Fibroblast of the aortic adventitia (primary cell): ENCODE measurements around the gene CHST9. TPM values are rescaled to one million over a fixed set of nuclear protein-coding genes. Genes with fewer than 3 reads are reported as not detected.
"Not testable (repeated sequence)": the region's sequence is repeated elsewhere in the genome, so short reads cannot be mapped to it uniquely, and the experiment has no call there.

Experiments
- DNase-seq: peaks from one replicate; pipeline ENCODE4 v3.0.0-alpha.2; 2010; ENCODE audit warnings: low read depth
- H3K4me3 ChIP-seq: 2 replicates; pipeline ENCODE4 v1.5.1; 2011; ENCODE audit warnings: low read depth, mild to moderate bottlenecking, control low read depth, low read length, moderate library complexity
- CTCF ChIP-seq: IDR thresholded peaks from 2 replicates; pipeline ENCODE4 v1.5.1; 2011; ENCODE audit warnings: mild to moderate bottlenecking, low read length, control low read depth, inconsistent platforms; ENCODE audit not compliant: insufficient read depth
- total RNA-seq: library from RNA; depleted of rRNA; stranded (reverse); fragments of >200 nt; gene quantifications from 2 replicates; pipeline ENCODE4 v1.2.3, GENCODE V29; 2012; ENCODE audit warnings: low replicate concordance

CHST9 gene
- not detected in 2 replicates for total RNA-seq

DNA sequence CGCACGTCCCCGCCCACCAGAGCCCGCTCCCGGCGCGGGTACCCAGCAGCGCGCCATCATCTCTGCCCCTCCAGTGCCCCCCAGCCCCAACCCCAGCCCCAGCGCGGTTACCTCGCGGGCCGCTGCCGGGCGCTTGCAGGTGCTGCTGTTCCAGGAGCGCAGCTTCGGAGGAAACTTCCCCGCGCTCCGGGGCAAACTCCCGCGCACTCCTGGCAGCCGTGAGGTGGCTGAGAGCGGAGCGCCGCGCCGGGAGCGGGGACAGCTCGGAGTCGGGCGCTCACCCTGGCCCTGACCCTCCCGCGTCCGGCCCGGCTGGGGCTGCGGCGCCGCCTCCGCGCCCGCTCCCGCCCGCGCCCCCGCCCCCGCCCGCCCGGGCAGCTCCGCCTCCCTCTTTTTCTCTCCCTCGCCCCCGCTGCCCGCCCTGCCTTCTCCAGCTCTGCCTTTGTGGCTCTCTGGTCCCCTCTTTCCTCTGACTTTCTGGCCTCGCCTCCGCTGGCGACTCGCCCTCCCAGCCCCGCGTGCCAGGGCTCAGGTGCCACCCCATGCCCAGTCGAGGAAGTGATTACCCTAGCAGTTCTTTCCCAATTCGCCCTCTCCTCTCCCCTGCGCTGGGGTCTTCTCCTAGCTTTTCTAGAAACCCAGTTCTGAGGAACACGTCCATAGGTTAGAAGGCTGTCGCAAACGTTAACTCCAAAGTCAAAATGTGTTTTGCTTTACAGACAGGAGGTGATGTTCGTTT lies at the start of gene CHST9:
TSS of gene CHST9 (minus strand) at position 284 of the 739 bp plus-strand sequence. CDS start 42,499 bp downstream, outside the sequence.
- no peak within 1 kb of the TSS for H3K4me3 ChIP-seq
- DNase-seq: no peak
- no peak for TF ChIP-seq CTCF

DNA sequence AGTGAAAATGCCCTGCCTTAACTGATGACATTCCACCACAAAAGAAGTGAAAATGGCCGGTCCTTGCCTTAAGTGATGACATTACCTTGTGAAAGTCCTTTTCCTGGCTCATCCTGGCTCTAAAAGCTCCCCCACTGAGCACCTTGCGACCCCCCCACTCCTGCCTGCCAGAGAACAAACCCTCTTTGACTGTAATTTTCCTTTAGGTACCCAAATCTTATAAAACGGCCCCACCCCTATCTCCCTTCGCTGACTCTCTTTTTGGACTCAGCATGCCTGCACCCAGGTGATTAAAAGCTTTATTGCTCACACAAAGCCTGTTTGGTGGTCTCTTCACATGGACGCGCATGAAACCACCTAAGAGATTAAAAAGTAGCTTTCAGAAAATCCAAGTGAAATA lies 47.2 kb upstream of the CHST9 start:
- not testable (repeated sequence) for H3K4me3 ChIP-seq, DNase-seq

DNA sequence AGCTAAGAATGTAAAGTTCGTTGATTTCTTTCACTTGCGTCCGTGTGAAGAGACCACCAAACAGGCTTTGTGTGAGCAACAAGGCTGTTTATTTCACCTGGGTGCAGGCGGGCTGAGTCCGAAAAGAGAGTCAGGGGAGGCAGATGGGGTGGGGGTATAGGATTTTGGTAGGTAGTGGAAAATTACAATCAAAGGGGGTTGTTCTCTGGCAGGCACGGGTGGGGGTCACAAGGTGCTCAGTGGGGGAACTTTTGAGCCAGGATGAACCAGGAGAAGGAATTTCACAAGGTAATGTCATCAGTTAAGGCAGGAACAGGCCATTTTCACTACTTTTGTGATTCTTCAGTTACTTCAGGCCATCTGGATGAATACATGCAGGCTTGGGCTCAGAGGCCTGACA lies 46.6 kb upstream of the CHST9 start:
- not testable (repeated sequence) for DNase-seq, H3K4me3 ChIP-seq

DNA sequence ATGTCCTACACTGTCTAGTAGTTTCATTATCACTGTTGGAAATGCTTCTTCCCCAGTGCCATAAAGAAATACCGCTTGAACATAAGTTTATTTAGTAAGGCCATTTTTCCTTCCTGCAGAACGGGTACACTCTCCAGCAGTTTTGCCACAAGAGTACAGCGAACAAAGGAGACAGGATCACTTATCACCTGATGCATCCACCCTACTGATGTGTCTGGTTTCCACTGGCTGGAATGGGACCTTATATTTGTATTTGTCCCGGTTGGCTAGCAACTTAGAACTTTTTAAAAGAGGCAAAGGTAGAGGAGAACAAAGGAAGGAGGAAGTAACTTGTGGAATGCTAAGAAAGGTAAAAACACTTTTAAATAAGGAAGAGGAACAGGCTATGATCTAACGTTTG lies 46.1 kb upstream of the CHST9 start:
- DNase-seq, H3K4me3 ChIP-seq: not testable (repeated sequence)

GRCh38 chr18:27227721-27228120 lies 42.6 kb upstream of the CHST9 start:
- no peak for TF ChIP-seq CTCF
- no peak overlapping the region for H3K4me3 ChIP-seq
- DNase-seq: no peak

- H3K4me3 ChIP-seq: no peak overlapping the region
- TF ChIP-seq CTCF: no peak
- DNase-seq: no peak
These were observed 41.5 kb upstream of the CHST9 start for GRCh38 chr18:27226556-27227075.

DNA sequence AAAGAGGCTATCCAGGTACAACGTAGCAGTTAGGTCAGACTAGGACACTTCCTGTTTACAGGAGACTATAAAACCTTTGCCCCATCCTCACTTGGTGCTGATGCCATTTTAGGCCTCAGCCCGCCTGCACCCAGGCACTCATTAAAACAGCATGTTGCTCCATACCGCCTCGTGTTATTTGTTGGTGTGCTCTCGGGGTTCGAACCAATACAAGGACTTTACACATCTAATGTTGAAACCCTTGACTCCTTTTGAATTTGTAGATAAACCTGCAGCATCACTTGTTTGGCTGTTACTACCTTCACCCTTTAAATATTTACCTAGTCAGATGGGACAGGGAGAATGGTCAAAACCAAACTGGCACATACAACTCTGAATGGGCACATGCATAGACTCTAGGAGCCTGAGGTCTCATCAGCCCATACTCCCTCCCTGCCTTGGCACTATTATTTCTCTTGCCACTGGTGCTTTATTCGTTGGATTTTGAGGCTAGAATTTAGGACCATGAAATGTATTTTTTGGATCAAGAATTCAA lies 40.9 kb upstream of the CHST9 start:
- TF ChIP-seq CTCF: no peak
- no peak overlapping the region for H3K4me3 ChIP-seq
- no peak for DNase-seq

- no peak overlapping the region for H3K4me3 ChIP-seq
These were observed 38.6 kb upstream of the CHST9 start for GRCh38 chr18:27223526-27224291.

More at GRCh38 chr18:27223526-27224291, 38.6 kb upstream of the CHST9 start:
- no peak for DNase-seq
- no peak for TF ChIP-seq CTCF
